GM18505 (cell line): Measurements from ENCODE around the gene CCDC183.
"Not testable (repeated sequence)": the region's sequence is repeated elsewhere in the genome, so short reads cannot be mapped to it uniquely, and the experiment has no call there.

Source experiments
- ATAC-seq: cut with Tn5 transposase; IDR thresholded peaks from one replicate; pipeline ENCODE4 v1.9.1; 2021; ENCODE audit not compliant: unreplicated experiment
- POLR2A ChIP-seq: IDR thresholded peaks from 4 replicates; pipeline ENCODE4 v1.6.1; 2011; ENCODE audit warnings: borderline replicate concordance; ENCODE audit not compliant: insufficient read depth, insufficient read length; ENCODE audit errors: extremely low read depth

Gene CCDC183

GRCh38 chr9:136784997-136785361 is 11.2 kb upstream of the CCDC183 start:
- ATAC-seq = no peak
- TF ChIP-seq POLR2A = no peak

- not testable (repeated sequence) for ATAC-seq
Observed at GRCh38 chr9:136785565-136786355, 10.4 kb upstream of the CCDC183 start.

- no peak for ATAC-seq
- no peak for TF ChIP-seq POLR2A
Observed at GRCh38 chr9:136786451-136786850, 9.7 kb upstream of the CCDC183 start.

- not testable (repeated sequence) for ATAC-seq
Observed at GRCh38 chr9:136786983-136787382, 9.2 kb upstream of the CCDC183 start.

GRCh38 chr9:136787690-136788400 is 8.3 kb upstream of the CCDC183 start:
- TF ChIP-seq POLR2A = no peak
- no peak for ATAC-seq

GRCh38 chr9:136788644-136789522 is 7.3 kb upstream of the CCDC183 start:
- not testable (repeated sequence) for ATAC-seq

- TF ChIP-seq POLR2A = no peak
- no peak for ATAC-seq
Observed at GRCh38 chr9:136789523-136789937, 6.6 kb upstream of the CCDC183 start.

GRCh38 chr9:136790640-136791515 is 5.3 kb upstream of the CCDC183 start, which contains the start of gene TMEM141:
TMEM141 (plus strand) TSS chr9:136791344; CDS start chr9:136791371, 27 bp downstream.
- peak; percentile 77 for TF ChIP-seq POLR2A
- ATAC-seq = peak; percentile 76

- no peak for TF ChIP-seq POLR2A
- peak; percentile 15 for ATAC-seq
Observed at GRCh38 chr9:136791516-136792276, 4.4 kb upstream of the CCDC183 start.

- ATAC-seq = no peak
- no peak for TF ChIP-seq POLR2A
Observed at GRCh38 chr9:136792321-136793085, 3.6 kb upstream of the CCDC183 start.

- TF ChIP-seq POLR2A = no peak
- ATAC-seq = no peak
Observed at GRCh38 chr9:136793086-136793946, 2.8 kb upstream of the CCDC183 start.
